Kidney tubule cell (primary cell): Measurements from ENCODE around the gene PSD2.

ENCODE experiments used
- DNase-seq: peaks from one replicate; pipeline ENCODE4 v3.0.0-alpha.2; 2018; ENCODE audit warnings: low spot score

The PSD2 gene

GRCh38 chr5:139763280-139763929 is 32.2 kb upstream of the PSD2 start:
- DNase-seq, result no peak

DNA sequence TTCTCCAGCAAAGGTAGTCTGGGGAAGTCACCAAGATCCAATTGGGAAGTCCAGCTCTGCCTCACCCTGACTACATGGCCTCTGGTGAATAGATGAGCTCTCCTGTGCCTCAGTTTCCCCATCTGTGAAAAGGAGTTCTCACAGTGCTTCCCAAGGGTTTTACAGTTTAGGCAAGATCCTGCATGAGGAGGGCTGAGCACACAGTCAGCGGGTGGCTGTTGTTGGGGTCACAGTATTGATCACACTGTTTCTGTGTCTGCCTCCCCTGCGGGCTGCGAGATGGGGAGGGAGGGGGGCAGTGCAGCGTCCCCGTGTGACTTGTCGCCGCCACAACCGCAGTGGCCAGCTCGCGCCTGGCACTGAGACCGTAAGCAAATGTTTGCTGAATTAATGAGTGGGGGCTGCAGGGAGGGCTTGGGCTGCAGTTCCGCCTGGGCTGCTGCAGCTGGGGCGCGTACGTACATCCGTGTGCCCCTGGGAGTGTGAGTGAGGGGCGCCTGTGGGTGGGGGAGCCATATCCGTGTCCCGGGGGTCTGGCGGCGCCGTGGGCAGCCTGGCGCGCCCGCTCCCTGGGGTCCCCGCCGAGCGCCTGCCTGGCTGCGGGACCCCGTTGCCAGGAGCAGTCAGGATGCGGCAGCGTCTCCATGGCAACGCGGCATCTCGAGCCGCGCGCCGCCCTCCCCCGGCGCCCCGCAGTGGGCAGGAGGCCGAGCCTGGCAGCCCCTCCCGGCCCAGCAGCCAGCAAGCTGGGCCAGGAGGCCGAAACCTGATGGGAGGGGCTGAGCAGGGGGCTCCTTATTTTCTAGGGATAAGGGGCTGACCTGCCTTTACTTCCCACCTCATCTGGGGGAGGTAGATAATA is 31.4 kb upstream of the PSD2 start:
- no peak for DNase-seq

DNA sequence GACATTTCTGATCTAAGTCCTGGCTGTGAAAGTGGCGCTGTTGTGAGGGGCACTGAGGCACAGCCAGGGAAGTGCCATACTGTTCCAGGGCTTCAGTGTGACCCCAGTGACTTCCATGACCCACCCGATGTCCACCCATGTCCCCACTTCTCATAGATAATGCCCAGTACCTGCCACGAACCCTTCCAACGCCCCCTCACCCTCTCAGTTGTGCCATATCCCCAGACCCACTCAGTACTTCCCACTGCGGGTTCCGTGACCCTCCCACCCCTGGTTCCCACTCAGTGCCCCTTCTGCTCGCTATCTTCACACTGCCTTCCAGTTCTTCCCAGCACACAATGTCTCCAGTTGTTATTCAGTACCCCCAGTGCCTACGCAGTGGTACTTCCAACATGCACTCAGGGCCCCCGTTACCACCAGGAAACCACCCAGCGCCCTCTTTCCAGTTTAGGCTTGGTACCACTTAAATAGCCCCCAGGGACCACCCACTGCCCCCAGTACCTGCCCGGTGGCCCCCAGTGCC is 30.7 kb upstream of the PSD2 start:
- DNase-seq, result no peak

DNA sequence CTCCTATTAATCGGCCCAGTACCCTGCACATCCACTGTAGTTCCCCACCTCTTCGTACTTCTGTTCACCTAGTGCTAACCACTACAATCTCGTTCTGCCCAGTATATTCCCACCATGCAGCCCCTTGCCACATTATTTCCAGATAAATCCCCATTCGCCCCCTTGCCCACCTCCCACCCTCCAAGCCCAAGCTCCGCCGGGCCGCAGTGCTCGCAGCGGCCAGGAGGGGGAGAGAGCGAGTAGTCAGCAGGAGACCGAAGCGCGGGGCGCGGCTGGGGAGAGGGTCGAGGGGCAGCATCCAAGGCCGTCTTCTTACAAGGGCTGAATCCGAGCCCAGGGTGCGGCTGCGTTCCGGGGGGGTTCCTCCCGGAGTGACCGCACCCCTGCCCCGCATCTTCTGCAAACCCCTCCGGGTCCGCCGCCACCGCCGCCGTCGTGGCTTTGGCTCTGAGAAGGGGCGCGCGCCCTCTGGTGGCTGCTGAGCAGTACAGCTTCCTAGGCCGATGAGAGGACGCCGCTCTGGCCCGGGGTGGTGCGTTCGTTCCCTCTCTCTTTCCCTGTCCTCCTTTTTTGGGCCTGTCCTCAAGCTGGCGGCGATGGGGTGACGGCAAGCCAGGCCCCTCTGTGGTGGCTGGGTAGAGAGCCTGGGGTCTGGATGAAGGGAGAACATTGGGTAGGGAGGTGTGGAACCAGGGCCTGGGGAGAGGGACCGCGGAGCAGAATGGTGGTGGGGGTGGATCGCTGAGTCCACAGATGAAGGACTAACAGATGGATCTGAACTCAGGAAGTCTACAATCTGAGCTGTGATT is 30.0 kb upstream of the PSD2 start:
- peak; percentile 73 for DNase-seq

DNA sequence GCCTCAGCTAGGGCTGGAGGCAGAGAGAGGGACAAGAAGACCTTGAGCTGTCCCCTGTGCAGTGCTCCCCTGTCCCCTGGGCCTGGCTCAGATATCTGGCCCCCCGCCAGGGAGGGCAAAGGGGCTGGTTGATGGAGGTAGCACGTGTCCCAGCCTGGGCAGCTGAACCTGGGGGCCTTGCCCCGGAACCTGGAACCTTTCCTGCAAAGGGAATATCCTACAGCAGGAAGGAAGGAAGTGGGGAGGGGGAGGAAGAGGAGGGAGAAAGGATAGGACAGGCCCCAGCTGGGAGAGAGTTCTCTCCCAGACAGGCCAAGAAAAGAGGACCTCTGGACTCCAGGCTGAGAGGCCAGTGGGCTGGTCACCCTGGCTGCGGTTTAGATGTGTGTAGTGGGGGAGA is 27.6 kb upstream of the PSD2 start:
- no peak for DNase-seq

DNA sequence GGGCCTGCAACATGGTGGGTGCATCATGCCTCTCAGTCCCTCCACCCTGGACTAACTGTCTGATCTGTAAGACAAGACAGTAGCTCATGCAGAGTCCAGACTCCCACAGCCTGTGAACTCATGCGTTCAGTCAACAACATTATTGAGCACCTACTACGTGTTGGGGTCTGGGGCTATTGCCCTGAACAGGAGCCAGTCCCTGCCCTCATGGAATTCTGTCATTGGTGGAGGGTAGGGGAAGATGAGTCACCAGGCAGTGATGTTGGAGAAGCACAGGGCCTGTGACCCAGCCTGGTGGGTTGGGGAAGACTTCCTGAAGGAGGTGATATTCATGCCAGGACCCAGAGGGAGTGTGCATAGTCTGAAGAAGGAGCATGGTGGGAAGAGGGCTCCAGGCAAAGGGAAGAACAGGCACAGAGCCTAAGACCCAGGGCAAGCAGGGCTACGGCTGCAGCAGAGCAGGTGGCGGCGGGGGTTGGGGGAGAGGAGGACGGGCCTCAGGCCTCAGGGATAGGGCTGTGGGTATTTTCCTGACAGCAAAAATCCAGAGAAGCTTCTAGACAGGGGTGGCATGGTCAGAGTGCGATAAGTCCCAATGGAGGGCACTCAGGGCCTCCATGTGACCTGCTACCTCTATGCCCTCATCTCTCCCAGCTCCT is 26.7 kb upstream of the PSD2 start:
- peak; percentile 61 for DNase-seq

DNA sequence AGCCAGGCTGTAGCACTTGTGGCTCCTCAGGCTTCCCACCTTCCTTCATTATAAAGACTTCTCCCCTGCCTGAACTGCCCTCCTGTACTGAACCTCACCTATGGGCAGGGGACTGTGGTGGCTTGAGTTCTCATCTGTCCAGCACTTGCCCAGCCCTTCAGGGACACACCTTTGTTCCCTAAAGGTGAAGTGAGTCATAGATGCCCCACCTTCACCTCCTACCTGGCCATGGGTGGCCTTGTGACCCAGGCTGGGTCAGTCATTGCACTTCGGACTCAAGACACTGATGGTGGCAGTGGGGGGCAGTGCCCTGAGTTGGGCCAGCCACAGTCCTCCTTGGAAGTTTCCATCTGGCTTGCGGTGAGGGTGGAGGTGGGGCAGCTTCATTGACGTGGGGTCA is 26.1 kb upstream of the PSD2 start:
- no peak for DNase-seq

- DNase-seq, result no peak
Measured at GRCh38 chr5:139770722-139771121, 24.9 kb upstream of the PSD2 start.

DNA sequence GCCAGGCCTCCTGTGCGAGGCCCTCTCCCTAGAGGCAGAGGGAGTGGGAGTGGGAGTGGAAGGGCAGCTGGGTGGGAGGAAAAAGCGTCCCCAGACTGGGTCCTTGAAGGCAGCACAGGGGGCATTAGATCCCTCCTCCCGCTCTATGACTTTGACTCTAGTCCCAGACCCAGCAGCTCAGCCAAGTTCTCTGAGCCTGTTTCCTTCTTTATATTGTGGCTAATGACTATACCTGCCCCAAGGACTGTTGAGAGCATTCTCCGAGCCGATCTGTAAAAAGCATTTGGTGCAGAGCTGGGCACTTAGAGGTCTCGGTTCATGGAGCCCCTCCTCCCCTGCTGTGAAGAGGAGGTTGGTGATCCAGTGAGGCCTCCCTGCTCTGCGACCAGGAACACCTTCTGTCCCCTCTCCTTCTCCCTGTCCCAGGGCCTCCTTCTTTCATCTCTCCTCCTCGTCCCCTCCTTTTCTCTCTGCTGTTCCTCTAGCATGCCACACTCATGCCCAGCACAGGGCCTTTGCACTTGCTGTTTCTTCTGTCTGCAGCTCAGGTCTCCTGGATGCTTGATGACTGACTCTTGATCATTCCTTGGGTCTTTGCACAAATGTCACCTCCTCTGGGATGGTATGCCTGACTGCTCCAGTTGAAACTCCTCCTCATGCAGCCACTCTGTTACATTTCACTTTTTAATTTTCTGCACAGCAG is 23.4 kb upstream of the PSD2 start:
- DNase-seq, result no peak

DNA sequence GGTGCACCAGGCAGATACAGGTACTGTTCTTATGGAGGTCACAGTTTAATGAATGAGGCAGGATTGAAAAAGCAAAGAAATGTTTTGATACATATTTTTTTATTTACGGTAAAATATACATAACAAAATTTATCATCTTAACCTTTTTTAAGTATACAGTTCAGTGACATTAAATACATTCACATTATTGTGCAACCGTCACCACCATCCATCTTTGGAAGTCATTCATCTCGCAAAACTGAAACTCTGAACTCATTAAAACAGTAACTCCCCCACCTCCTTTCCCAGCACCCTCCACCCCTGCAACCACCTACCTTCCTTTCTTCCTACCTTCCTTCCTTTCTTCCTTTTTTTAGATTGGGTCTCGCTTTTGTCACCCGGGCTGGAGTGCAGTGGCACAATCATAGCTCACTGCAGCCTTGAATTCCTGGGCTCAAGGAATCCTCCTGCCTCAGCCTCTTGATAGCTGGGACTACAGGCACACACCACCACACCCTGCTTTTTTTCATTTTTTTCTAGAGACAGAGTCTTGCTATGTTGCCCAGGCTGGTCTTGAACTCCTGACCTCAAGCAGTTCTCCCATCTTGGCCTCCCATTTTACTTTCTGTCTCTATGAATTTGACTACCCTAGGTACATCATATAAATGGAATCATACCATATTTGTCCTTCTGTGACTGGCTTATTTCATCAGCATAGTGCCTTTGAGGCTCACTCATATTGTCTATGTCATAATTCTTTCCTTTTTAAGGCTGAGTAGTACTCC is 22.5 kb upstream of the PSD2 start:
- DNase-seq, result no peak

DNA sequence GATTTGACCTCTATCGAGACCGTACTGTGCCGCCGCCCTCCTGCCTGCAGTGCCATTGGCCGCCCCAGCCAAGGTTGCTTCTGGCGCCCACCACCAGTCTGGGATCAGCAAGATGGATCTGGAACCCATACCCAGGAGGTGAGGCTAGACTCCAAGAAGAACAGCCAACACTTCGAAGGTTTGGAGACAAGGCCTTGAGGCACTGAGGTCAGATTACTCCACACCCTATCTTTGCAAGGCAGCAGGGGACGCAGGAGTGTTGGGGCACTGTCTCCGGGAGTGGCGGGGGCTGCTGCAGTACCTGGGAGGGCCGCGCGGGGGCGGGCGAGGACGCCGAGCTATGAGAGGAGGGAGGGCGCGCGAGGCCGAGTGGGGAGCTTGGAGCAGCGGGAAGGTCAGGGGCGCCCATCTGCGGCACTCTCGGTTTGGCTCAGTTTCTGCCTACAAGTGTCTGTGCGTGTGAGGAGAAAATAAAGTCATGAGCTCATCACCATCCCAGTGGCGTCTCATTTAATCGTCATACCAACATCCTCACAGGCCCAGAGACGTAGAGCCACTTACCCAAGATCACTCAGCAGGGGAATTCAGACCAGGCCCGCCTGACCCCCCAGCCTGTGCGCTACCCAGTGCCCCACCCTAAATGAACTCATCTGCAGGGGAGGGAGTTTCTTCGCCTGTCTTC is 20.5 kb upstream of the PSD2 start:
- DNase-seq, result peak; percentile 53

DNA sequence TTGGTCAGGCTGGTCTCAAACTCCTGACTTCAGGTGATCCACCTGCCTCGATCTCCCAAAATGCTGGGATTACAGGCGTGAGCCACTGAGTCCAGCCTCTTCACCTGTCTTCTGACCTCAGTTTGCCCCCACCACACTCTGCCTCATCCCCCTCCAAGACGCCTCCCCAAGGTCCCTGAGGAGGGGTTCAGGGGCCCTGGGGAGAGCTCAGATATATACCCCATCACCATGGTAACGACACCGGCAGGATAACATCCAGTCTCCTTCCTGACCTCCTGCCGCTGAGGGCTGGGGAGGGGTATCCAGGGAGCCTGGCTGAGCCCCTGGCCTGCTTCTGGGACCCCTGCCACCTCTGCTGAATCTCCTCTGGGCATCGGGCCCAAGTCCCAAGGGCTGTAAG is 19.7 kb upstream of the PSD2 start:
- DNase-seq, result no peak

DNA sequence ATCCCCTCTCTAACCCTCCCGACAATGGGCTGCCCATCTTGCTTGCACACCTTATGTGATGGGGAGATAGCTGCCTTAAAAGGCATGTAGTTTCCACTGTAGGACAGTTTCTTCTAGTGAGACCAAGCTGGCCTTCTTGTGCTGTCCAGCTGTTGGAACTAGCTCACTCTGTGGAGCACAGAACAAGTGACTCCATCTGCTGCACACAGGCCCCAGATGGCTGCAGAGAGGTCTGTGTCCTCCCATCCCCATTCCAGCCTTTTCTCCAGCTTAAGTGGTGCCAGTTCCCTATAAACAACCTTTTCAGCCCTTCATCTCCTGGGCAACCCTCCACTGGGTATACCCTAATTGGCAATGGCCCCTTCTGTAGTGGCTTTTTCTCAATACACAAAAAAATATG is 18.7 kb upstream of the PSD2 start:
- no peak for DNase-seq

GRCh38 chr5:139783436-139783965 is 12.1 kb upstream of the PSD2 start:
- DNase-seq, result no peak

- no peak for DNase-seq
Measured at GRCh38 chr5:139784488-139784887, 11.1 kb upstream of the PSD2 start.

- no peak for DNase-seq
Measured at GRCh38 chr5:139787257-139787567, 8.4 kb upstream of the PSD2 start.

DNA sequence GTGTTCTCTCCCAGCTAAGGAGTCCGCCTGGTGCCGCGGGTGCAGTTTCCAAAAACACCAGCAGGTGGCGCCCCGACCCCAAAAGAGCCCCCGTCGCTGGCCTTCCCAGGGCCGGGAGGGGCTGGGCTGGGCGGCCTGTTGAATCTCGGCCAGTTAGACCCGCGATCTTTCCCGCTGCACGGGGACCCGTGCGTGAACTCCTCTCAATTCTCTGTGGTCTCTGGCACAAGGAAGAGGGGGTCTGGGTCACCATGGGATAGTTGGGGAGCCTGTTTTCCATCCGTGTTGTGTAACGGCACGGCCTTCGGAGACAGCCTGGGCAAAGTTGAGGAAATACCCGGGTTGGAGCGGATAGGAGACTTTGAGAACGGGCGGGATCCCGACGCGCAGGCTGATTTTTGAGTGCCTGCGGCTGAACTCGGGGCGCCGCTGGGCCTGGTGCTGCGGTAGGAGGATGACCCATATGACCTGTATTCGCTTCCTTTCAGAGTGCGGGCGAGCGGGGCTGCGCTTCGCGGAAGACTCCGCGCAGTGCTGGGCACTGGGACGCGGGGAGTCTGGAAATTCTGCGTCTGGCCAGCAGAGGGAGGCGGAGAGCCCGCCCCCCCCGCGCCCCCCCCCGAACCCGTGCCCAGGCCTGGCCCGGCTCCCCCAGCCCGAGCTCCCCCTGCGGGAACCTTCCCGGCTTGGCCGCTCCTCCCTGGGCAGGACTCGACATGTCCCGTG is 7.9 kb upstream of the PSD2 start:
- peak; percentile 81 for DNase-seq

DNA sequence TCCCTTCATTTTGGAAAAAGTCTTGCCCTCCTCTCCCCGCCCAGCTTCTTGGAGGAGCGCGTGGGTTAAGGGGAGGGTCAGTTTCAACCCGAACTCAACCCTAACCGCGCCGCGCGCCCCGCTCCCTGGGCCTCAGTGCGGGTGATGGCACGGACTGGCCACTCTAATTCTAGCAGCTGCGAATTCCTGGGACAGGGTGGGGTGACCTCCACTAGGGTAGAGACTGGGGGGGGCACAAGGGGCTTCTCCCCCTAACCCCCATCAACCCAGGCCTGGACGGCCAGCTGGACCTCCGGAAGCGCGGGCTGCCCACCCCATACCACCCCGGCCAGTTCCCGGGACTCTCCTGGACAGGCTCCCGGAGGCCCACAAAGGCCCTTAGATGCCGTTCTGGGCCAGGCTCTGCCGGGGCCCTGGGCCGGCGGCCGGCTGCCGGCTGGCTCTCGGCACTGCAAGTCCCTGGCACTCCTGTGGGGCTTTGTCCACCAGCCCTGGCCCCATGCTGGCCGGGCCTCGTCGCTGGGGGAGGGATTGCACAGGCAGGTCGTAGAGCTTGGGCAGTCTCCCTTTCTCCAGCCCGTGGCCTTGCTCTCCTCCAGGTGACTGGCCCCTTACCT is 7.2 kb upstream of the PSD2 start:
- no peak for DNase-seq
